SK-N-SH (cell line): Measurements from ENCODE around the gene OR6N2. TPM values are rescaled to one million over a fixed set of nuclear protein-coding genes. Genes with fewer than 3 reads are reported as not detected.

Experiments used
- CTCF ChIA-PET: fragments of 300-600, 350-600 bp; formaldehyde crosslinking; extraction: SDS; loops from one replicate; lab custom pipeline; 2021; lab: Yijun Ruan, JAX
- POLR2A ChIA-PET: fragments of 350-600 bp; sonication (Branson Sonifier 250); formaldehyde crosslinking; extraction: SDS; loops from one replicate; lab custom pipeline; 2020; ENCODE audit warnings: antibody characterized with exemption, inconsistent platforms; lab: Yijun Ruan, JAX
- DNase-seq: peaks from one replicate; pipeline ENCODE4 v3.0.0; 2012
- H2AFZ ChIP-seq: fragments of 200-600 bp; sonication (generic); 2 replicates; pipeline ENCODE4 v1.8.1; 2016; ENCODE audit warnings: antibody characterized with exemption, mild to moderate bottlenecking, low read depth
- H3F3A ChIP-seq: fragments of 200-600 bp; sonication (generic); replicated peaks from 2 replicates; pipeline ENCODE3; 2016; ENCODE audit warnings: antibody characterized with exemption, mild to moderate bottlenecking; ENCODE audit not compliant: insufficient read depth
- H3K27ac ChIP-seq, 2 experiments: fragments of 200-500 bp in 1 of 2; fragments of 200-600 bp in 1 of 2; sonication (Bioruptor generic) in 1 of 2; sonication (generic), shearing (Covaris generic) in 1 of 2; 2 replicates each; pipeline versions ENCODE4 v1.5.1 to v1.6.1; 2014 to 2016; ENCODE audit warnings: low read depth in 2 of 2, inconsistent platforms in 1 of 2, low read length in 1 of 2, mild to moderate bottlenecking in 1 of 2, mixed read lengths in 1 of 2
- H3K27me3 ChIP-seq: fragments of 200-600 bp; sonication (generic), shearing (Covaris generic); 2 replicates; pipeline ENCODE4 v1.6.1; 2016; ENCODE audit warnings: mixed run types; ENCODE audit not compliant: insufficient read depth
- H3K36me3 ChIP-seq, 2 experiments: fragments of 200-500 bp in 1 of 2; fragments of 200-600 bp in 1 of 2; sonication (Bioruptor generic) in 1 of 2; sonication (generic) in 1 of 2; replicated peaks in 1 of 2; 2 replicates each; pipeline versions ENCODE3 to v1.5.1; 2014 to 2016; ENCODE audit warnings: low read length in 1 of 2, mild to moderate bottlenecking in 1 of 2; ENCODE audit not compliant: insufficient read depth in 2 of 2, control insufficient read depth in 1 of 2
- H3K4me1 ChIP-seq, 2 experiments: fragments of 200-500 bp in 1 of 2; fragments of 200-600 bp in 1 of 2; sonication (Bioruptor generic) in 1 of 2; sonication (generic), shearing (Covaris generic) in 1 of 2; 2 replicates each; pipeline versions ENCODE4 v1.5.1 to v1.6.1; 2014 to 2016; ENCODE audit warnings: low read depth in 1 of 2, low read length in 1 of 2, mixed run types in 1 of 2; ENCODE audit not compliant: insufficient read depth in 2 of 2, control insufficient read depth in 1 of 2
- H3K4me2 ChIP-seq: fragments of 200-600 bp; sonication (generic), shearing (Covaris generic); 2 replicates; pipeline ENCODE4 v1.6.1; 2017; ENCODE audit warnings: mixed run types
- H3K4me3 ChIP-seq, 2 experiments: fragments of 200-500 bp in 1 of 2; fragments of 200-600 bp in 1 of 2; sonication (Bioruptor generic) in 1 of 2; sonication (generic), shearing (Covaris generic) in 1 of 2; 2 replicates each; pipeline versions ENCODE4 v1.5.1 to v1.8.1; 2014 to 2016; ENCODE audit warnings: low read depth in 2 of 2, inconsistent platforms in 1 of 2, low read length in 1 of 2, mild to moderate bottlenecking in 1 of 2, mixed read lengths in 1 of 2, moderate library complexity in 1 of 2
- H3K79me2 ChIP-seq: fragments of 200-600 bp; sonication (generic); 2 replicates; pipeline ENCODE4 v1.8.1; 2017; ENCODE audit warnings: mild to moderate bottlenecking; ENCODE audit not compliant: insufficient read depth
- H3K9ac ChIP-seq: fragments of 200-600 bp; sonication (generic); 2 replicates; pipeline ENCODE4 v1.6.1; 2017; ENCODE audit warnings: mixed run types
- H3K9me2 ChIP-seq: fragments of 200-600 bp; sonication (generic); 2 replicates; pipeline ENCODE4 v1.6.1; 2017; ENCODE audit warnings: mixed run types
- H3K9me3 ChIP-seq: fragments of 200-600 bp; sonication (generic); 2 replicates; pipeline ENCODE4 v1.6.1; 2017; ENCODE audit warnings: mixed run types, mild to moderate bottlenecking, moderate library complexity
- H4K20me1 ChIP-seq: fragments of 200-600 bp; sonication (generic); 2 replicates; pipeline ENCODE4 v1.6.1; 2017; ENCODE audit warnings: mild to moderate bottlenecking, mixed run types; ENCODE audit not compliant: insufficient read depth
- CTCF ChIP-seq: fragments of 200-600 bp; sonication (generic); IDR thresholded peaks from 2 replicates; pipeline ENCODE4 v1.6.1; 2017; ENCODE audit warnings: antibody characterized with exemption, mild to moderate bottlenecking, moderate library complexity
- ELF1 ChIP-seq: IDR thresholded peaks from 2 replicates; pipeline ENCODE4 v1.4.0; 2012
- EP300 ChIP-seq, 2 experiments: IDR thresholded peaks; 2 replicates each; pipeline versions ENCODE4 v1.4.0 to v1.6.1; 2012; ENCODE audit warnings: borderline replicate concordance in 1 of 2, low read depth in 1 of 2, low read length in 1 of 2
- EZH2phosphoT487 ChIP-seq: fragments of 200-600 bp; sonication (generic); IDR thresholded peaks from 2 replicates; pipeline ENCODE4 v1.6.1; 2017; ENCODE audit warnings: low read depth, mixed run types, mild to moderate bottlenecking, antibody characterized with exemption, moderate library complexity, borderline replicate concordance
- FOSL2 ChIP-seq: IDR thresholded peaks from 2 replicates; pipeline ENCODE4 v1.4.0; 2012; ENCODE audit warnings: low read depth, mild to moderate bottlenecking, moderate library complexity, borderline replicate concordance
- FOXM1 ChIP-seq: IDR thresholded peaks from 2 replicates; pipeline ENCODE4 v1.4.0; 2012; ENCODE audit warnings: low read depth, mild to moderate bottlenecking
- MXI1 ChIP-seq: IDR thresholded peaks from 2 replicates; pipeline ENCODE4 v1.6.1; 2012; ENCODE audit warnings: mild to moderate bottlenecking, low read depth, low read length, improper control_type of control experiment
- NRF1 ChIP-seq: IDR thresholded peaks from 2 replicates; pipeline ENCODE4 v1.6.1; 2012; ENCODE audit warnings: low read depth, mild to moderate bottlenecking, low read length
- REST ChIP-seq: IDR thresholded peaks from 2 replicates; pipeline ENCODE4 v1.6.1; 2012; ENCODE audit warnings: mild to moderate bottlenecking, low read depth, low read length, moderate library complexity
- SIN3A ChIP-seq: IDR thresholded peaks from 2 replicates; pipeline ENCODE4 v1.6.1; 2012; ENCODE audit warnings: low read depth, mild to moderate bottlenecking, low read length, moderate library complexity, borderline replicate concordance
- TEAD4 ChIP-seq: IDR thresholded peaks from 2 replicates; pipeline ENCODE4 v1.4.0; 2012; ENCODE audit warnings: mild to moderate bottlenecking, borderline replicate concordance; ENCODE audit not compliant: insufficient read depth
- USF2 ChIP-seq: fragments of 150-350 bp; IDR thresholded peaks from 2 replicates; pipeline ENCODE4 v1.6.1; 2017; ENCODE audit warnings: antibody characterized with exemption, low read length, low read depth, borderline replicate concordance
- WGBS: methylation state at CpG from one replicate; pipeline ENCODE4 v1.1.6; 2017; ENCODE audit warnings: low lambda C conversion rate; 5-methylcytosine and 5-hydroxymethylcytosine counted together
- polyA plus RNA-seq, 3 experiments: library from polyadenylated mRNA; depleted of rRNA; stranded (reverse); fragments of >200 nt; gene quantifications; 2 replicates each; pipeline ENCODE4 v1.2.3, GENCODE V29; 2012
- TF ChIP-seq, protein P1 (sequence below): IDR thresholded peaks from 2 replicates; pipeline ENCODE4 v1.4.0; 2012; ENCODE audit warnings: low read depth, borderline replicate concordance
- TF ChIP-seq, protein P2 (sequence below): fragments of 150-350 bp; IDR thresholded peaks from 2 replicates; pipeline ENCODE4 v1.6.1; 2016; ENCODE audit warnings: mild to moderate bottlenecking, low read depth, low read length

Gene OR6N2
- polyA plus RNA-seq, 1 of the 3 experiments (the other 2 are of a cell fraction): not detected

- WGBS: 2% methylated on average over 6 of the region's 6 CpGs
- Histone ChIP-seq H3K79me2 (no peaks in the 10 kb centered on the region), H2AFZ (no peak overlapping the region), H3K4me2 (no peak overlapping the region), H3K9ac (no peak overlapping the region), H3K9me2 (no peaks in the 10 kb centered on the region), H3K4me1 (no peaks in the 10 kb centered on the region), H3K27me3 (no peaks in the 10 kb centered on the region), H3K4me3 (no peak overlapping the region), H3K27ac (no peak overlapping the region), H4K20me1 (no peaks in the 10 kb centered on the region), H3F3A (no peaks in the 10 kb centered on the region), H3K36me3 (no peaks in the 10 kb centered on the region), H3K9me3 (no peaks in the 10 kb centered on the region)
- POLR2A ChIA-PET: no interaction called here
- no peak for DNase-seq
- CTCF ChIA-PET: interaction anchor here (0.8 kb wide), 1 partner anchor 603 kb away, joined by 3 read pairs; no protein-coding TSS in a partner anchor
- TF ChIP-seq CTCF: no peak
- TF ChIP-seq FOXM1: no peak
- no peak for TF ChIP-seq ELF1
- TF ChIP-seq EP300 (IDR thresholded peaks at IDR 0.05; ENCODE audit: borderline replicate concordance in 1 of 2, low read depth in 1 of 2, low read length in 1 of 2): no peak
- no peak for TF ChIP-seq EZH2phosphoT487
- TF ChIP-seq REST: no peak
- TF ChIP-seq SIN3A: no peak
- TF ChIP-seq, protein P1, sequence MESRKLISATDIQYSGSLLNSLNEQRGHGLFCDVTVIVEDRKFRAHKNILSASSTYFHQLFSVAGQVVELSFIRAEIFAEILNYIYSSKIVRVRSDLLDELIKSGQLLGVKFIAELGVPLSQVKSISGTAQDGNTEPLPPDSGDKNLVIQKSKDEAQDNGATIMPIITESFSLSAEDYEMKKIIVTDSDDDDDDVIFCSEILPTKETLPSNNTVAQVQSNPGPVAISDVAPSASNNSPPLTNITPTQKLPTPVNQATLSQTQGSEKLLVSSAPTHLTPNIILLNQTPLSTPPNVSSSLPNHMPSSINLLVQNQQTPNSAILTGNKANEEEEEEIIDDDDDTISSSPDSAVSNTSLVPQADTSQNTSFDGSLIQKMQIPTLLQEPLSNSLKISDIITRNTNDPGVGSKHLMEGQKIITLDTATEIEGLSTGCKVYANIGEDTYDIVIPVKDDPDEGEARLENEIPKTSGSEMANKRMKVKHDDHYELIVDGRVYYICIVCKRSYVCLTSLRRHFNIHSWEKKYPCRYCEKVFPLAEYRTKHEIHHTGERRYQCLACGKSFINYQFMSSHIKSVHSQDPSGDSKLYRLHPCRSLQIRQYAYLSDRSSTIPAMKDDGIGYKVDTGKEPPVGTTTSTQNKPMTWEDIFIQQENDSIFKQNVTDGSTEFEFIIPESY: no peak
- TF ChIP-seq NRF1: no peak
- TF ChIP-seq FOSL2: no peak
- no peak for TF ChIP-seq TEAD4
- TF ChIP-seq, protein P2, sequence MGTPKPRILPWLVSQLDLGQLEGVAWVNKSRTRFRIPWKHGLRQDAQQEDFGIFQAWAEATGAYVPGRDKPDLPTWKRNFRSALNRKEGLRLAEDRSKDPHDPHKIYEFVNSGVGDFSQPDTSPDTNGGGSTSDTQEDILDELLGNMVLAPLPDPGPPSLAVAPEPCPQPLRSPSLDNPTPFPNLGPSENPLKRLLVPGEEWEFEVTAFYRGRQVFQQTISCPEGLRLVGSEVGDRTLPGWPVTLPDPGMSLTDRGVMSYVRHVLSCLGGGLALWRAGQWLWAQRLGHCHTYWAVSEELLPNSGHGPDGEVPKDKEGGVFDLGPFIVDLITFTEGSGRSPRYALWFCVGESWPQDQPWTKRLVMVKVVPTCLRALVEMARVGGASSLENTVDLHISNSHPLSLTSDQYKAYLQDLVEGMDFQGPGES: no peak
- no peak for TF ChIP-seq USF2
- TF ChIP-seq MXI1: no peak
Measured at GRCh38 chr1:158806916-158807536, 26.0 kb upstream of the OR6N2 start.
